GM15510 (cell line): ENCODE measurements around the gene MIEF2.

ENCODE experiments used
- POLR2A ChIP-seq: IDR thresholded peaks from 3 replicates; pipeline ENCODE4 v1.6.1; 2011; ENCODE audit warnings: borderline replicate concordance; ENCODE audit not compliant: insufficient read length; ENCODE audit errors: extremely low read depth

The MIEF2 gene

DNA sequence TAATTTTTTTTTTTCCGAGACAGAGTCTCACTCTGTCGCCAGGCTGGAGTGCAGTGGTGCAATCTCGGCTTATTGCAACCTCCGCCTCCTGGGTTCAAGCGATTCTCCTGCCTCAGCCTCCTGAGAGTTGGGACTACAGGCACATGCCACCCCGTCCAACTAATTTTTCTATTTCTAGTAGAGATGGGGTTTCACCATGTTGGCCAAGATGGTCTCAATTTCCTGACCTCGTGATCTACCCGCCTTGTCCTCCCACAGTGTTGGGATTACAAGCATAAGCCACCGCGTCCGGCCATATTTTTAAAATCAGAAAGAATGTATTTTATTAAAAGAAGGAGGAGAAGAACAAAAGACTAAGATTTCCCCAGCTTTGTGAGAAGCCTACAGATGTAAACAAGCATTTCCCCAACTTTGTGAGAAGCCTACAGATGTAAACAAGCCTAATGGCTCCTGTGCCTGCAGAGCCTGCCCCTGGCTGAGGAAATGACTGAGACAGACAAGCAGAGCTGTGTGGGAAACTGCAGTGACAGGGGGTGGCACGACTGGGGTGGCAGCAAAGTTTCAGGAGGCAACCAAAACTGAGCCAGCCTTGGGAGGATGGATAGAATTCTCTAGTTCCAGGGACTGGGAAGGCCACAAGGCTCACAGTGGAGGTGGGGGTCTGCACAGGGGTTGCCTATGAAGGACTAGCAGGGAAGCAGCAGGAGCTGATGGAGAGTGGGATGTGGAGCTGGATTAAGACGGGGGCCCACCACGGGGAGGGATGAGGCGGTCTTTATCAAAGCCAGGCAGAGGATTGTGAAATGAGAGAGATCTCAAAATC is 31.5 kb downstream of the MIEF2 start:
- TF ChIP-seq POLR2A = no peak

DNA sequence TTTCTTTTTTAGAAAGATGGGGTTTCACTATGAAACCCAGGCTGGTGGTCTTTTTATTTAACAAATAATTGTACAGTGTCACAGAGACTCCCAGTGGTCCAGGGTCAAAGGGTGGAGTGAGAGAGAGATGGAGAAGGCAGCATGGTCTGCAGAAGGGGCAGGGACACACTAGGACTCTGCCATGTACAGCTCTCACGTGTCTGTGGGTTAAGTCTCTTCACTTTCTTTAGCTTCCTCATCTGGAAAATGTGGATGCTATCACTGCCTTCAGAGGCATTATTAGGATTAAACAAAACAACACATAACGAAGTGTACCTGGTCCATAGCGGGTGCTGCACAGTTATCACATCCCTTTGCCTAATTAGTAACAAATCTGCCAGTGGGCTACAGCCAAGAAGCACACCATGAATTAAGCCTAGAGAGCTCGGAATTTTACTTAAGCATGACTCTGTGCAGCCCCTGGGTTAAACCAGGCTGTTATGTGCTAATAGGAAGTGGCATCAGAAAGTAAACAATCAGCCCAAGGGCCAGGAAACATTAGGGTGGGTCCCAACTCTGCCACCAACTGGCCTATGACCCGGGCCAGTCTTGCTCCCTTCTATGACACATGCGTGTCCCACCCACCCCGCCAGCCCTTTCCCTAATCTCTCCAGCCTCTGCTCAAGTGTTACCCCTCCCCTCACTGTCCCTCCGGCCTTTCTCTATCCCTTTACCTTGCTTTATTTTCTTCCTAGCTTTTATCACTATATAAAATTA is 40.4 kb downstream of the MIEF2 start:
- TF ChIP-seq POLR2A = no peak

DNA sequence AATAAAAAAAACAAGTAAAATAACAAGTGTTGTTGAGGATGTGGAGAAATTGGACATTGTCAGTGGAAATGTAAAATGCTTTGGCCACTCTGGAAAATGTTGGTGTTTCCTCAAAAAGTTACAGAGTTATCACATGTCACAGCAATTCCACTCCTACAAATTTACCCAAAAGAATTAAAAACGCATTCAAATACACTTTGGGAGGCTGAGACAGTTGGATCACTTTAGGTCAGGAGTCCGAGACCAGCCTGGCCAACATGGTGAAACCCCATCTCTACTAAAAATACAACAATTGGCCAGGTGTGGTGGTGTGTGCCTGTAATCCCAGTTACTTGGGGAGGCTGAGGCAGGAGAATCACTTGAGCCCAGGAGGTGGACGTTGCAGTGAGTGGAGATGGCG is 48.7 kb downstream of the MIEF2 start:
- TF ChIP-seq POLR2A = no peak

DNA sequence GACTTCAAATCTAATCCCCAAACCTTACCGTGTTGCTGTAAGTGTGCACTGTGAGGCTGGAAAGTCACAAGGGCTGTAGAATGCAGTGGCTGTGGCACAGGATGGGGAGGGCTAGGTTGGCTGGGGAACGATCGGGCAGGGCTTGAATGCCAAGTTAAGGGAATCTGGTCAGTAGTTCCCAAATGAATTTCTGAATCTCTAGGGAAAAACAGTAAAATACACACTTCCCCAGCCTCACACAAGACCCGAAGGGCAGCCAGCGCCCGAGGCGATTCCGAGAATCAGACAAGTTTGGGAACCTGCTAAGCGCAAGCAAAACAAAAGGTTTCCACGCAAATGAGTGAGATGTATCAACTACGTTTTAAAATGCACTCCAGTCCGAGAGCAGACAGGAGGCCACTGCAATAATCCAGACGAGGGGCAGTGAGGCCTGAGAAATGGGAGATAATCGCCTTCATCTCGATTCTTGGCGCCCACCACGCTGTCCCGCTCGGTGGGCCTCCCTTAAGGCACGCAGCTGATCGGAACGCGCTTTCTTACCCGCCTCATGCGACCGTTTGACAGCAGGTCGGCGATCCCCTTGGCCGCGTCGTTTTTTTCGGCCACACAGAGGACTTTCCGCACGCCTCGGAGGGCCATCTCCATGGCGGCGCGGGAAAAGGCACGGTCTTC is 53.7 kb downstream of the MIEF2 start:
- no peak for TF ChIP-seq POLR2A

DNA sequence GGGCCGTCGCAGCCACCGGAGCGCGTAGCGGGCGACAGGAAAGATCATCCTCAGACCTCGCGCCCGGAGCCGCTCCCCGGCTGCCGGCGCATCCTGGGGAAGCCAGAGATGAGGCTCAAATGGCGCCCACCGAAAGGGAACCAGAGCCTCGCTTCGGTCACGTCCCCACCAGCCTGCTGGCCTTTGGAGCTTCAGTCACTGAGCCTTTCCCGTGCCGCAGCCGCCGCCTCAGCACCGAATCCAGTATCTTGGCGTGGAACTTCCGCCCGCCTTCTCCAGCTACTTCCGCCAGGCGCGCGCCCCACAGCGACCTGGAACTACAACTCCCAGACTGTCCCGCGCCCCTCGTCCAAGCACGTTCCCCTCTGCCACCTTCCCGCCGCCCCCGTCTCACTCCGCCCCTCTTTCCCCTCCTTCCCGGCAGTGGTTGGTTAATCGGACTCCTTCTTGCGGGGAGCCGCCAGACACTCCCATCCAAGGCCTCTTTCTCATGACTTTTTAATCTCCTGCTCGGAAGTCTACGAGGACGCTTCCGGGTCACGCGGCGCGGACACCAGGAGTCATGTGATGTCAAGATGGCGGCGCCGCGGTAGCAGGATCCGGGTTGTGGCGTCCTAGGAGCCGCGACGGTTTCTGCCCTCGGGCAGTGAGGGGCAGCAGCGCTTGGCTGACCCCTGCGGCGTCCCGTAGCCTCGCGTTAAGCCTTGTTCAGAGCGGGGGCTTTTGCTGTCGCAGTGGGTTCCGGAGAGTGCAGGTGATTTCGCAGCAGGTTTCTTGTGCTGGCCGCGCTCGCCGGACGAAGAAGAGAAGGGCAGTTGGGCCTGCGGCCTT is 54.5 kb downstream of the MIEF2 start, which contains the start of the genes SMCR8 and TOP3A:
TSS of gene SMCR8 (plus strand) at position 563 of the 831 bp plus-strand sequence. CDS start 497 bp downstream, outside the sequence.
TSS of gene TOP3A (minus strand) at position 264 of the 831 bp plus-strand sequence. CDS start at position 48, 216 bp downstream.
- TF ChIP-seq POLR2A = peak; percentile 62

DNA sequence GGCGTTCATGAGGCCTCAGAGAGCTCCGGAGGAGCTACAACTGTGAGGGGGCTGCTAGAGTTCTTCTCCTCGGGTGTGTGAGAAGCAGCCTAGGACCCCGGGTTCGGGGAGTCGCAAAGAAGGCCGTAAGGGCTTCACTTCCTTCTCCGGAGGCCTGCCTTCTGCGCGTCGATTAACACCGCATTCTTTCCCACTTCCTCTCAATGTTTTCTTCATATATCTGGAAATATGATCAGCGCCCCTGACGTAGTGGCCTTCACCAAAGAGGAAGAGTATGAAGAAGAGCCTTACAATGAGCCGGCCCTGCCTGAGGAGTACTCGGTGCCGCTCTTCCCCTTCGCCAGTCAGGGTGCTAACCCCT is 55.1 kb downstream of the MIEF2 start:
- no peak for TF ChIP-seq POLR2A

DNA sequence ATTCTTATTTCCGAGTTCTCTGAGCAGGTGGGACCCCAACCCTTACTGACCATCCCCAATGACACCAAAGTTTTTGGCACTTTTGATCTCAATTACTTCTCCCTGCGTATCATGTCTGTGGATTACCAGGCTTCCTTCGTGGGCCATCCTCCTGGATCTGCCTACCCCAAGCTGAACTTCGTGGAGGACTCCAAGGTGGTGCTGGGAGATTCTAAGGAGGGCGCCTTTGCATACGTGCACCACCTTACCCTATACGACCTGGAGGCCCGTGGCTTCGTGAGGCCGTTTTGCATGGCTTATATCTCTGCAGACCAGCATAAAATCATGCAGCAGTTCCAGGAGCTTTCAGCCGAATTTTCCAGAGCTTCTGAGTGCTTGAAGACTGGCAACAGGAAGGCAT is 55.5 kb downstream of the MIEF2 start:
- TF ChIP-seq POLR2A = no peak
